H9 (cell line): ENCODE results near the gene RAB24. TPM values are rescaled to one million over a fixed set of nuclear protein-coding genes. Genes with fewer than 3 reads are reported as not detected.
A peak's percentile ranks its signal among the peaks of the same experiment; 100 is the strongest.

Experiments
- DNase-seq: peaks from one replicate; pipeline ENCODE4 v3.0.0-alpha.2; 2017
- H2AFZ ChIP-seq: one replicate; pipeline ENCODE4 v1.6.1; 2013; ENCODE audit warnings: mild to moderate bottlenecking, low read length, control low read depth, moderate library complexity
- H2AK5ac ChIP-seq: 2 replicates; pipeline ENCODE4 v1.6.1; 2013; ENCODE audit warnings: low read length, control low read depth, mixed read lengths; ENCODE audit not compliant: insufficient read length
- H2BK120ac ChIP-seq: one replicate; pipeline ENCODE4 v1.6.1; 2013; ENCODE audit warnings: low read depth, mild to moderate bottlenecking, low read length, control low read depth, inconsistent platforms; ENCODE audit not compliant: poor library complexity, severe bottlenecking
- H2BK12ac ChIP-seq: 2 replicates; pipeline ENCODE4 v1.6.1; 2013; ENCODE audit warnings: low read length, control low read depth, mixed read lengths, low read depth; ENCODE audit not compliant: insufficient read length
- H2BK15ac ChIP-seq: 2 replicates; pipeline ENCODE4 v1.6.1; 2013; ENCODE audit warnings: low read depth, low read length, control low read depth
- H2BK20ac ChIP-seq: one replicate; pipeline ENCODE4 v1.6.1; 2013; ENCODE audit warnings: low read depth, mild to moderate bottlenecking, low read length, control low read depth, inconsistent platforms; ENCODE audit not compliant: poor library complexity, severe bottlenecking
- H2BK5ac ChIP-seq: 2 replicates; pipeline ENCODE4 v1.6.1; 2013; ENCODE audit warnings: low read length, control low read depth, mixed read lengths; ENCODE audit not compliant: insufficient read length
- H3K14ac ChIP-seq: 2 replicates; pipeline ENCODE4 v1.6.1; 2013; ENCODE audit warnings: low read length, control low read depth; ENCODE audit not compliant: insufficient read depth
- H3K18ac ChIP-seq: 2 replicates; pipeline ENCODE4 v1.6.1; 2013; ENCODE audit warnings: low read depth, mild to moderate bottlenecking, mixed read lengths, low read length, control low read depth; ENCODE audit not compliant: insufficient read length
- H3K23ac ChIP-seq: 2 replicates; pipeline ENCODE4 v1.6.1; 2013; ENCODE audit warnings: low read length, control low read depth, mixed read lengths, low read depth; ENCODE audit not compliant: insufficient read length
- H3K23me2 ChIP-seq: 2 replicates; pipeline ENCODE4 v1.6.1; 2013; ENCODE audit warnings: low read depth, mild to moderate bottlenecking, mixed read lengths, low read length, control low read depth; ENCODE audit not compliant: insufficient read length, poor library complexity, severe bottlenecking
- H3K27ac ChIP-seq: 2 replicates; pipeline ENCODE4 v1.5.1; 2013; ENCODE audit warnings: low read length, control low read depth, mixed read lengths, low read depth; ENCODE audit not compliant: insufficient read length
- H3K27me3 ChIP-seq: 2 replicates; pipeline ENCODE4 v1.6.1; 2013; ENCODE audit warnings: low read length, control low read depth, inconsistent platforms; ENCODE audit not compliant: insufficient read depth
- H3K4ac ChIP-seq: 2 replicates; pipeline ENCODE4 v1.6.1; 2013; ENCODE audit warnings: low read depth, mild to moderate bottlenecking, control low read depth, inconsistent platforms, low read length, moderate library complexity
- H3K4me1 ChIP-seq: 2 replicates; pipeline ENCODE4 v1.6.1; 2013; ENCODE audit warnings: low read length, control low read depth, inconsistent platforms; ENCODE audit not compliant: insufficient read depth
- H3K4me2 ChIP-seq: 2 replicates; pipeline ENCODE4 v1.6.1; 2013; ENCODE audit warnings: low read length, control low read depth, mixed read lengths; ENCODE audit not compliant: insufficient read length, insufficient read depth
- H3K56ac ChIP-seq: 2 replicates; pipeline ENCODE4 v1.6.1; 2013; ENCODE audit warnings: low read depth, mild to moderate bottlenecking, mixed read lengths, low read length, control low read depth; ENCODE audit not compliant: insufficient read length
- H3K79me1 ChIP-seq: 2 replicates; pipeline ENCODE4 v1.6.1; 2013; ENCODE audit warnings: low read depth, mild to moderate bottlenecking, moderate library complexity, low read length, control low read depth, inconsistent platforms; ENCODE audit not compliant: insufficient read depth, poor library complexity, severe bottlenecking
- H3K79me2 ChIP-seq: 2 replicates; pipeline ENCODE4 v1.6.1; 2013; ENCODE audit warnings: low read length, control low read depth, inconsistent platforms; ENCODE audit not compliant: insufficient read depth
- H3K9ac ChIP-seq: 2 replicates; pipeline ENCODE4 v1.6.1; 2013; ENCODE audit warnings: low read length, control low read depth, mixed read lengths; ENCODE audit not compliant: insufficient read length; ENCODE audit errors: extremely low read depth
- H3K9me3 ChIP-seq: one replicate; pipeline ENCODE4 v1.6.1; 2013; ENCODE audit warnings: low read depth, low read length, inconsistent platforms; ENCODE audit not compliant: control insufficient read depth
- H3T11ph ChIP-seq: one replicate; pipeline ENCODE4 v1.6.1; 2013; ENCODE audit warnings: mild to moderate bottlenecking, low read length, control low read depth, inconsistent platforms
- H4K20me1 ChIP-seq: one replicate; pipeline ENCODE4 v1.6.1; 2013; ENCODE audit not compliant: control insufficient read depth, insufficient read length, insufficient read depth
- H4K5ac ChIP-seq: 2 replicates; pipeline ENCODE4 v1.6.1; 2013; ENCODE audit warnings: low read depth, mild to moderate bottlenecking, mixed read lengths, low read length, control low read depth; ENCODE audit not compliant: insufficient read length
- H4K8ac ChIP-seq: replicated peaks from 2 replicates; pipeline ENCODE4 v1.6.1; 2013; ENCODE audit warnings: low read length, control low read depth, mixed read lengths, low read depth; ENCODE audit not compliant: insufficient read length
- H4K91ac ChIP-seq: 2 replicates; pipeline ENCODE4 v1.6.1; 2013; ENCODE audit warnings: low read depth, mild to moderate bottlenecking, moderate library complexity, mixed read lengths, low read length, control low read depth; ENCODE audit not compliant: insufficient read length
- H3K27ac Mint-ChIP-seq, 3 experiments: 2 replicates in 2 of 3; 3 replicates in 1 of 3; pipeline ENCODE4 v1.8.0; 2020 to 2021; ENCODE audit warnings: mixed read lengths in 3 of 3, mild to moderate bottlenecking in 1 of 3, moderate library complexity in 1 of 3
- H3K27me3 Mint-ChIP-seq: 2 replicates; pipeline ENCODE4 v1.8.0; 2021; ENCODE audit warnings: low read depth, mild to moderate bottlenecking, moderate library complexity, mixed read lengths
- H3K36me3 Mint-ChIP-seq, 3 experiments: 2 replicates in 2 of 3; 3 replicates in 1 of 3; pipeline ENCODE4 v1.8.0; 2020 to 2021; ENCODE audit warnings: low read depth in 3 of 3, mixed read lengths in 3 of 3; ENCODE audit not compliant: insufficient read depth in 1 of 3
- H3K4me1 Mint-ChIP-seq, 2 experiments: 2 replicates each; pipeline ENCODE4 v1.8.0; 2020; ENCODE audit warnings: mixed read lengths in 2 of 2
- H3K4me3 Mint-ChIP-seq, 2 experiments: 2 replicates in 1 of 2; 3 replicates in 1 of 2; pipeline ENCODE4 v1.8.0; 2020 to 2021; ENCODE audit warnings: mild to moderate bottlenecking in 2 of 2, mixed read lengths in 2 of 2, moderate library complexity in 1 of 2
- H3K9me3 Mint-ChIP-seq, 2 experiments: 2 replicates in 1 of 2; 3 replicates in 1 of 2; pipeline ENCODE4 v1.8.0; 2020; ENCODE audit warnings: mild to moderate bottlenecking in 2 of 2, mixed read lengths in 2 of 2, moderate library complexity in 1 of 2
- WGBS: extraction: QIAGEN DNeasy Blood & Tissue Kit; methylation state at CpG from one replicate; pipeline ENCODE4 v1.1.7; 2013; ENCODE audit warnings: missing lambda C conversion rate, low lambda C conversion rate, mixed read lengths; ENCODE audit not compliant: insufficient read length; ENCODE audit errors: extremely low coverage; 5-methylcytosine and 5-hydroxymethylcytosine counted together
- total RNA-seq: library from RNA; stranded (reverse); gene quantifications from 2 replicates; pipeline ENCODE4 v1.2.1, GENCODE V29; 2021
- TF ChIP-seq, protein P1 (sequence below): fragments of 200-600 bp; sonication (generic); conservative IDR thresholded peaks from 3 replicates; pipeline ENCODE4 v1.8.0; 2021; ENCODE audit warnings: antibody characterized with exemption, mild to moderate bottlenecking

Gene RAB24
- total RNA-seq, 1 experiment from 2014 or later: 17.6 TPM

GRCh38 chr5:177335701-177336065 lies 32.2 kb upstream of the RAB24 start:
- Mint-ChIP-seq H3K27me3 (no peaks in the 10 kb centered on the region; the same call in 1 of the 2 replicates), H3K4me1 (peaks cover 9 to 18% of the 10 kb centered on the region in 2 experiments), H3K9me3 (no peaks in the 10 kb centered on the region), H3K36me3 (peaks cover 21 to 74% (median 63%) of the 10 kb centered on the region in 3 experiments; a peak in 6 of 7 replicates), H3K27ac (peak overlapping the region in 2 of 3 experiments; percentile 45 to 93; a peak in 2 of 7 replicates), H3K4me3 (no peak overlapping the region)
- Histone ChIP-seq H3K23me2 (no peaks in the 10 kb centered on the region), H4K8ac (no peak overlapping the region), H3K27me3 (no peaks in the 10 kb centered on the region), H3K56ac (no peak overlapping the region), H2BK20ac (no peak overlapping the region), H2BK12ac (no peak overlapping the region), H2BK15ac (no peak overlapping the region), H4K5ac (no peak overlapping the region), H2AK5ac (no peak overlapping the region), H3K79me2 (no peaks in the 10 kb centered on the region; the same call in 1 of the 2 replicates), H2BK120ac (no peak overlapping the region), H3K79me1 (no peaks in the 10 kb centered on the region), H3K4ac (no peak overlapping the region), H3K4me1 (peaks cover 6% of the 10 kb centered on the region; the same call in 1 of the 2 replicates), H3K9ac (no peak overlapping the region), H3K23ac (no peak overlapping the region), H3K14ac (no peak overlapping the region), H2AFZ (no peak overlapping the region), H4K91ac (no peak overlapping the region), H3K27ac (no peak overlapping the region), H3K9me3 (no peaks in the 10 kb centered on the region), H3K4me2 (no peak overlapping the region), H3T11ph (no peak overlapping the region), H4K20me1 (no peaks in the 10 kb centered on the region), H2BK5ac (no peak overlapping the region), H3K18ac (no peak overlapping the region)
- DNase-seq: no peak
- TF ChIP-seq, protein P1, sequence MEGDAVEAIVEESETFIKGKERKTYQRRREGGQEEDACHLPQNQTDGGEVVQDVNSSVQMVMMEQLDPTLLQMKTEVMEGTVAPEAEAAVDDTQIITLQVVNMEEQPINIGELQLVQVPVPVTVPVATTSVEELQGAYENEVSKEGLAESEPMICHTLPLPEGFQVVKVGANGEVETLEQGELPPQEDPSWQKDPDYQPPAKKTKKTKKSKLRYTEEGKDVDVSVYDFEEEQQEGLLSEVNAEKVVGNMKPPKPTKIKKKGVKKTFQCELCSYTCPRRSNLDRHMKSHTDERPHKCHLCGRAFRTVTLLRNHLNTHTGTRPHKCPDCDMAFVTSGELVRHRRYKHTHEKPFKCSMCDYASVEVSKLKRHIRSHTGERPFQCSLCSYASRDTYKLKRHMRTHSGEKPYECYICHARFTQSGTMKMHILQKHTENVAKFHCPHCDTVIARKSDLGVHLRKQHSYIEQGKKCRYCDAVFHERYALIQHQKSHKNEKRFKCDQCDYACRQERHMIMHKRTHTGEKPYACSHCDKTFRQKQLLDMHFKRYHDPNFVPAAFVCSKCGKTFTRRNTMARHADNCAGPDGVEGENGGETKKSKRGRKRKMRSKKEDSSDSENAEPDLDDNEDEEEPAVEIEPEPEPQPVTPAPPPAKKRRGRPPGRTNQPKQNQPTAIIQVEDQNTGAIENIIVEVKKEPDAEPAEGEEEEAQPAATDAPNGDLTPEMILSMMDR: no peak
- WGBS: no CpG with 5 or more reads among the region's 7 CpGs
